CD14-positive monocyte (primary cell): ENCODE results near the gene PADI2. TPM values are rescaled to one million over a fixed set of nuclear protein-coding genes. Genes with fewer than 3 reads are reported as not detected.
"Not testable (repeated sequence)": the region's sequence is repeated elsewhere in the genome, so short reads cannot be mapped to it uniquely, and the experiment has no call there.

Source experiments
- DNase-seq, 3 donors: peaks; one replicate each; pipeline ENCODE4 v3.0.0-alpha.2; 2011 to 2022
- H2AFZ ChIP-seq: 2 replicates; pipeline ENCODE4 v1.6.0; 2012; ENCODE audit warnings: mild to moderate bottlenecking, low read depth, low read length, inconsistent platforms; ENCODE audit not compliant: insufficient read depth, poor library complexity, severe bottlenecking
- H3K27ac ChIP-seq, 2 donors: 1 replicate in 1 of 2; 2 replicates in 1 of 2; pipeline ENCODE4 v1.5.1; 2012 to 2013; ENCODE audit warnings: low read length in 2 of 2, control low read depth in 1 of 2, inconsistent platforms in 1 of 2, low read depth in 1 of 2, mild to moderate bottlenecking in 1 of 2
- H3K27me3 ChIP-seq, 2 donors: one replicate each; pipeline versions ENCODE4 v1.6.0 to v1.6.1; 2011 to 2013; ENCODE audit warnings: low read length in 2 of 2; ENCODE audit not compliant: control insufficient read depth in 2 of 2, insufficient read depth in 2 of 2
- H3K36me3 ChIP-seq, 2 donors: replicated peaks in 1 of 2; 1 replicate in 1 of 2; 2 replicates in 1 of 2; pipeline versions ENCODE4 v1.5.1 to v1.6.1; 2012 to 2013; ENCODE audit warnings: low read length in 2 of 2, control low read depth in 1 of 2, inconsistent platforms in 1 of 2, mild to moderate bottlenecking in 1 of 2; ENCODE audit not compliant: insufficient read depth in 2 of 2, control insufficient read depth in 1 of 2
- H3K4me1 ChIP-seq, 2 donors: 1 replicate in 1 of 2; 2 replicates in 1 of 2; pipeline versions ENCODE4 v1.5.1 to v1.6.1; 2012 to 2013; ENCODE audit warnings: low read length in 2 of 2, control low read depth in 1 of 2, inconsistent platforms in 1 of 2, mild to moderate bottlenecking in 1 of 2, moderate library complexity in 1 of 2; ENCODE audit not compliant: insufficient read depth in 2 of 2, control insufficient read depth in 1 of 2
- H3K4me2 ChIP-seq: replicated peaks from 2 replicates; pipeline ENCODE3; 2012; ENCODE audit warnings: low read length, moderate library complexity, mild to moderate bottlenecking; ENCODE audit not compliant: poor library complexity, severe bottlenecking; ENCODE audit errors: extremely low read depth
- H3K4me3 ChIP-seq, 3 experiments: fragments of 200-600 bp in 1 of 3; sonication (generic) in 1 of 3; replicated peaks in 1 of 3; 1 replicate in 2 of 3; 2 replicates in 1 of 3; pipeline ENCODE4 v1.5.1; 2011 to 2013; ENCODE audit warnings: low read length in 3 of 3, mild to moderate bottlenecking in 3 of 3, control low read depth in 2 of 3, low read depth in 2 of 3, inconsistent platforms in 1 of 3, moderate library complexity in 1 of 3
- H3K79me2 ChIP-seq: 2 replicates; pipeline ENCODE4 v1.6.0; 2012; ENCODE audit warnings: mild to moderate bottlenecking, control low read depth, inconsistent platforms, low read length, moderate library complexity; ENCODE audit not compliant: insufficient read depth
- H3K9ac ChIP-seq: 2 replicates; pipeline ENCODE4 v1.6.0; 2017; ENCODE audit warnings: low read length, mild to moderate bottlenecking; ENCODE audit not compliant: insufficient read depth, poor library complexity, severe bottlenecking
- H3K9me3 ChIP-seq, 2 donors: replicated peaks in 1 of 2; 1 replicate in 1 of 2; 2 replicates in 1 of 2; pipeline versions ENCODE4 v1.5.1 to v1.6.1; 2012 to 2013; ENCODE audit warnings: low read length in 2 of 2, control low read depth in 1 of 2; ENCODE audit not compliant: control insufficient read depth in 1 of 2, insufficient read depth in 1 of 2
- H4K20me1 ChIP-seq: 2 replicates; pipeline ENCODE4 v1.6.0; 2012; ENCODE audit warnings: mild to moderate bottlenecking, low read length, control low read depth, moderate library complexity; ENCODE audit not compliant: insufficient read depth
- H3K27ac Mint-ChIP-seq, 7 donors: one replicate each; pipeline ENCODE4 v1.8.0; 2020; ENCODE audit warnings: mild to moderate bottlenecking in 7 of 7, mixed read lengths in 7 of 7, moderate library complexity in 6 of 7, inconsistent platforms in 2 of 7
- H3K27me3 Mint-ChIP-seq, 3 donors: one replicate each; pipeline ENCODE4 v1.8.0; 2021 to 2022; ENCODE audit warnings: low read depth in 3 of 3, mild to moderate bottlenecking in 3 of 3, mixed read lengths in 3 of 3, moderate library complexity in 3 of 3, inconsistent platforms in 1 of 3
- H3K36me3 Mint-ChIP-seq, 2 donors: one replicate each; pipeline ENCODE4 v1.8.0; 2020; ENCODE audit warnings: mixed read lengths in 2 of 2, inconsistent platforms in 1 of 2, mild to moderate bottlenecking in 1 of 2
- H3K4me1 Mint-ChIP-seq: one replicate; pipeline ENCODE4 v1.8.0; 2020; ENCODE audit warnings: mild to moderate bottlenecking, mixed read lengths
- H3K4me3 Mint-ChIP-seq, 2 donors: one replicate each; pipeline ENCODE4 v1.8.0; 2020; ENCODE audit warnings: mild to moderate bottlenecking in 2 of 2, mixed read lengths in 2 of 2, moderate library complexity in 1 of 2
- H3K9me3 Mint-ChIP-seq, 7 donors: one replicate each; pipeline ENCODE4 v1.8.0; 2020 to 2022; ENCODE audit warnings: mixed read lengths in 7 of 7, mild to moderate bottlenecking in 6 of 7, moderate library complexity in 6 of 7, inconsistent platforms in 2 of 7
- WGBS: methylation state at CpG from one replicate; pipeline ENCODE4 v1.1.5; 2013; ENCODE audit warnings: missing lambda C conversion rate; ENCODE audit not compliant: insufficient coverage; 5-methylcytosine and 5-hydroxymethylcytosine counted together
- intact Hi-C, 2 donors: fragments of 100-400 bp; cut with micrococcal nuclease; formaldehyde crosslinking; loops; one replicate each; pipeline versions ENCODE4 v1.15.0 to v1.15.1; 2023
- polyA plus RNA-seq, 3 donors: library from polyadenylated mRNA; depleted of rRNA in 1 of 3; unstranded in 2 of 3; stranded (reverse) in 1 of 3; fragments of 300-500 nt in 2 of 3; fragments of >200 nt in 1 of 3; fragmentation: Illumina TruSeq in 2 of 3; gene quantifications; 1 replicate in 2 of 3; 2 replicates in 1 of 3; pipeline ENCODE4 v1.2.3, GENCODE V29; 2012 to 2021
- TF ChIP-seq, protein P1 (sequence below): fragments of 200-600 bp; IDR thresholded peaks from one replicate; pipeline ENCODE4 v1.8.0; 2022; ENCODE audit warnings: antibody characterized with exemption, mild to moderate bottlenecking

Gene PADI2
- polyA plus RNA-seq, 3 donors, result 18.6 to 61.7 (median 32.6) TPM

DNA sequence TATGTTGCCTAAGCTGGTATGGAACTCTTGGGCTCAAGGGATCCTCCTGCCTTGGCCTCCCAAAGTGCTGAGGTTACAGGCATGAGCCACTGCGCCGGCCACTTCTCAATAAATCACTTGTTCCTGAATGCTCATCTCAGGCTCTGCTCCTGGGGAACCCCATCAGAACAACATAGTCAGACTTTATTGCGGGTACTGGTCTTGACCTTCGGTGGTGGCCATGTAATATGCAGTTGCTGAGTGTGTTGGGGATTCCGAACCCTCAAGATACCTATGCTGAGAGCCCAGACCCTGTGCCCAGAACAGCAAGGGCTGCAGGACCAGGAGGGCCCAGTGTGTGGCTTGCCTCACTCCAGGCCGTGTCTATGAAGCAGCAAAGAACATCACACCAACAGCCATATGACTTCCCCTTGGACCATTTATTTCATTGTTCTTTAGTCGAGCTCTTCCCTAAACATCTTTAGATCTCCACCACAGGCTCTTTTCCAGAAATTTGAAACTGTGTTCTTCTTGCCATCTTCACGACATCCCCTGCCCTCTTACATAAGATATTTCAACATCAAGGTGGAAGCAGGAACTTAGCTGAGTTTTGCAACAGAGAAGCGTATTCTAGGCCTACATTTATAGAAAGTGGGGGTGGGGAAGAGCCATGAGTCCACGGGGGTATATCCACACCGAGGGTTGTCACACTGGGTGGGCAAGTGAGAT lies 52.7 kb downstream of the PADI2 start:
- Histone ChIP-seq H3K4me3 (peak overlapping the region in 1 of 3 experiments; percentile 6), H3K9me3 (peaks cover 0 to 5% of the 10 kb centered on the region in 2 donors), H3K27me3 (no peaks in the 10 kb centered on the region), H3K79me2 (no peaks in the 10 kb centered on the region), H3K9ac (peak overlapping the region; percentile 22), H3K4me2 (peak overlapping the region; percentile 45), H3K36me3 (peaks cover 33% of the 10 kb centered on the region in 2 donors), H3K27ac (peak overlapping the region; percentile 83 to 84), H3K4me1 (peaks cover 72 to 79% of the 10 kb centered on the region in 2 donors), H4K20me1 (no peaks in the 10 kb centered on the region), H2AFZ (no peak overlapping the region)
- WGBS, result 40% methylated on average over 8 of the region's 11 CpGs
- Mint-ChIP-seq H3K4me3 (peak overlapping the region in 1 of 2 donors; percentile 86), H3K4me1 (peaks cover 67% of the 10 kb centered on the region), H3K9me3 (peaks cover 0 to 10% (median 2%) of the 10 kb centered on the region in 7 donors), H3K27me3 (peaks cover 0 to 1% (median 0%) of the 10 kb centered on the region in 3 donors), H3K36me3 (peaks cover 33 to 40% of the 10 kb centered on the region in 2 donors), H3K27ac (peak overlapping the region; percentile 95 to 99 (median 96))
- TF ChIP-seq, protein P1, sequence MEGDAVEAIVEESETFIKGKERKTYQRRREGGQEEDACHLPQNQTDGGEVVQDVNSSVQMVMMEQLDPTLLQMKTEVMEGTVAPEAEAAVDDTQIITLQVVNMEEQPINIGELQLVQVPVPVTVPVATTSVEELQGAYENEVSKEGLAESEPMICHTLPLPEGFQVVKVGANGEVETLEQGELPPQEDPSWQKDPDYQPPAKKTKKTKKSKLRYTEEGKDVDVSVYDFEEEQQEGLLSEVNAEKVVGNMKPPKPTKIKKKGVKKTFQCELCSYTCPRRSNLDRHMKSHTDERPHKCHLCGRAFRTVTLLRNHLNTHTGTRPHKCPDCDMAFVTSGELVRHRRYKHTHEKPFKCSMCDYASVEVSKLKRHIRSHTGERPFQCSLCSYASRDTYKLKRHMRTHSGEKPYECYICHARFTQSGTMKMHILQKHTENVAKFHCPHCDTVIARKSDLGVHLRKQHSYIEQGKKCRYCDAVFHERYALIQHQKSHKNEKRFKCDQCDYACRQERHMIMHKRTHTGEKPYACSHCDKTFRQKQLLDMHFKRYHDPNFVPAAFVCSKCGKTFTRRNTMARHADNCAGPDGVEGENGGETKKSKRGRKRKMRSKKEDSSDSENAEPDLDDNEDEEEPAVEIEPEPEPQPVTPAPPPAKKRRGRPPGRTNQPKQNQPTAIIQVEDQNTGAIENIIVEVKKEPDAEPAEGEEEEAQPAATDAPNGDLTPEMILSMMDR, result no peak
- DNase-seq, result peak; percentile 72 to 81 (median 75)
- intact Hi-C loops, result loop anchor here (2.0 to 10.0 kb wide), 3 partner anchors 51 to 266 kb away; partner anchors contain the start of gene PADI2 (in 1 of the 2)

DNA sequence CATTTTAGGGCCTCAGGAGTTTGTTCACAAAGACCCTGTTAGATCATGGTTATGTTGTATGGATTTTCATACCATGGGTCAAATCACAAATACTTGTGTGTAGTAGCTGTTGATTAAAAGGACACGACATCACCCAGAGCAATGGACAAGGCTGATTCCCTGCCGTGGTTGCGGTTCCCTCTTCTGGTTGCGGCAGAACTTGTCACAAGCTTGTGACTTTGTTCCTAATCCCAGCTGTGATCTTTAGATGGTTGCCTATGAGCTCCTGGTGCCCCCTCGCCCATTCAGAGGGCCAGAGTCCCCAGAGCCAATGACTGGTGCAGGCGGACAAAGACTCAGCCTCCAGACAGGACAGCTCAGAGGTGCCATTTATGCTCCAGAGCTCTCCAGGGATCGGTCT lies 53.6 kb downstream of the PADI2 start:
- Histone ChIP-seq H3K79me2 (no peaks in the 10 kb centered on the region), H4K20me1 (no peaks in the 10 kb centered on the region), H3K27me3 (no peaks in the 10 kb centered on the region), H2AFZ (peak overlapping the region; percentile 50), H3K9me3 (peaks cover 0 to 5% of the 10 kb centered on the region in 2 donors), H3K4me1 (peaks cover 81 to 88% of the 10 kb centered on the region in 2 donors), H3K4me2 (no peak overlapping the region), H3K9ac (peak overlapping the region; percentile 22), H3K36me3 (peaks cover 24 to 25% of the 10 kb centered on the region in 2 donors), H3K27ac (peak overlapping the region; percentile 83 to 84), H3K4me3 (peak overlapping the region in 1 of 3 experiments; percentile 19)
- H3K27ac Mint-ChIP-seq, result peak overlapping the region; percentile 95 to 99 (median 96)
- peaks cover 0 to 1% (median 0%) of the 10 kb centered on the region in 3 donors for H3K27me3 Mint-ChIP-seq
- DNase-seq, result peak; percentile 64 to 76 (median 75)
- TF ChIP-seq, protein P1, result peak; percentile 2
- peaks cover 0 to 7% (median 2%) of the 10 kb centered on the region in 7 donors for H3K9me3 Mint-ChIP-seq
- peak overlapping the region in 1 of 2 donors; percentile 15 for H3K4me3 Mint-ChIP-seq
- peaks cover 72% of the 10 kb centered on the region for H3K4me1 Mint-ChIP-seq
- peaks cover 25 to 31% of the 10 kb centered on the region in 2 donors for H3K36me3 Mint-ChIP-seq
- intact Hi-C loops, result loop anchor here (2.0 to 10.0 kb wide), 3 partner anchors 52 to 267 kb away; partner anchors contain the start of gene PADI2 (in 1 of the 2)
- WGBS, result 4% methylated on average over 3 of the region's 7 CpGs

DNA sequence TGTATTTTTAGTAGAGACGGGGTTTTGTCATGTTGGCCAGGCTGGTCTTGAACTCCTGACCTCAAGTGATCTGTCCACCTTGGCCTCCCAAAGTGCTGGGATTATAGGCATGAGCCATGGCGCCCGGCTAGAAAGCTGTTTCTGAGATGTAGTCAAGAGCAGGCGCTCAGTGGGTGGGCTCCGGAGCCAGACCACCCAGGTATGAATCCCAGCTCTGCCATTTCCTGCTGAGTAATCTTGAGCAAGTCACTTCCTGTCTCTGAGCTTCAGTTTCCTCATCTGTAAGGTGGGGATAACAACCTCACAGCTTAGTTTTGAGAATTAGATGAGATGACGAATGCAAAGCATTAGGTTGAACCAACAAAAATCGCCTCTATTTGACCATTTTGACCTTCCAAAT lies 56.5 kb downstream of the PADI2 start:
- H2AFZ ChIP-seq, H3K27me3 Mint-ChIP-seq, H3K79me2 ChIP-seq, H3K36me3 Mint-ChIP-seq, H3K9ac ChIP-seq, H4K20me1 ChIP-seq, H3K27me3 ChIP-seq, H3K36me3 ChIP-seq, H3K9me3 ChIP-seq, H3K9me3 Mint-ChIP-seq, H3K4me3 ChIP-seq, H3K4me3 Mint-ChIP-seq: not testable (repeated sequence)
- Mint-ChIP-seq H3K4me1 (peaks cover 71% of the 10 kb centered on the region), H3K27ac (peak overlapping the region; percentile 11 to 95 (median 87))
- WGBS, result 62% methylated on average over 5 of the region's 7 CpGs
- DNase-seq, result peak in 1 of 3 donors; percentile 25
- intact Hi-C loops, result loop anchor here in 1 of 2 donors (5.0 to 10.0 kb wide), 2 partner anchors 58 to 340 kb away; no protein-coding TSS in a partner anchor
- Histone ChIP-seq H3K4me2 (peak overlapping the region; percentile 9), H3K4me1 (peaks cover 79 to 86% of the 10 kb centered on the region in 2 donors), H3K27ac (peak overlapping the region in 1 of 2 donors; percentile 84)
